Cardiac muscle cell (in vitro differentiated cells and primary cell): ENCODE results near the gene BHLHA15. TPM values are rescaled to one million over a fixed set of nuclear protein-coding genes. Genes with fewer than 3 reads are reported as not detected.

Experiments
- DNase-seq, 2 donors: peaks; one replicate each; pipeline versions ENCODE4 v3.0.0 to v3.0.0-alpha.2; 2010 to 2017; ENCODE audit warnings: low read depth in 1 of 2, low spot score in 1 of 2
- H3K27ac ChIP-seq: fragments of 200-600 bp; sonication (generic); 2 replicates; pipeline ENCODE4 v1.5.1; 2016
- H3K27me3 ChIP-seq: fragments of 200-600 bp; sonication (generic); 2 replicates; pipeline ENCODE4 v1.6.0; 2016; ENCODE audit warnings: control low read depth
- H3K36me3 ChIP-seq: fragments of 200-600 bp; sonication (generic); 2 replicates; pipeline ENCODE4 v1.5.1; 2016; ENCODE audit warnings: control low read depth
- H3K4me1 ChIP-seq: fragments of 200-600 bp; sonication (generic); 2 replicates; pipeline ENCODE4 v1.8.1; 2017; ENCODE audit warnings: low read depth, mild to moderate bottlenecking, mixed run types
- H3K4me3 ChIP-seq: fragments of 200-600 bp; sonication (generic); 2 replicates; pipeline ENCODE4 v1.5.1; 2016; ENCODE audit warnings: mild to moderate bottlenecking
- H3K9me3 ChIP-seq: fragments of 200-600 bp; sonication (generic); 2 replicates; pipeline ENCODE4 v1.5.1; 2017; ENCODE audit warnings: low read depth, mild to moderate bottlenecking, control low read depth
- CTCF ChIP-seq: IDR thresholded peaks from 2 replicates; pipeline ENCODE4 v1.5.1; 2012; ENCODE audit warnings: low read depth, mild to moderate bottlenecking, low read length
- polyA plus RNA-seq: library from polyadenylated mRNA; unstranded; fragments of >200 nt; fragmentation: Nextera tagmentation; extraction: Ambion mirVana; gene quantifications from 2 replicates; pipeline ENCODE4 v1.2.1, GENCODE V29; 2016
- total RNA-seq: library from RNA; depleted of rRNA; stranded (reverse); fragments of >200 nt; gene quantifications from 2 replicates; pipeline ENCODE4 v1.2.3, GENCODE V29; 2016

BHLHA15 gene
- total and polyA plus RNA-seq, 2 experiments from 2014 or later, result 2.2 TPM; not detected in 1

- no peak within 1 kb of the TSS for H3K27ac ChIP-seq
- peak within 1 kb of the TSS; percentile 91 for H3K4me3 ChIP-seq
- TF ChIP-seq CTCF, result no peak
Observed at GRCh38 chr7:98251601-98252424, 40.6 kb downstream of the BHLHA15 start, which contains the start of gene TECPR1. Gene TECPR1 (minus strand): TSS chr7:98252232. CDS start chr7:98246146, 6,086 bp downstream.

GRCh38 chr7:98252425-98253054, 41.3 kb downstream of the BHLHA15 start:
- peaks cover 11% of the 10 kb centered on the region for H3K4me1 ChIP-seq
- H3K27ac ChIP-seq, result no peak overlapping the region
- no peaks in the 10 kb centered on the region for H3K27me3 ChIP-seq
- peak overlapping the region; percentile 91 for H3K4me3 ChIP-seq
- no peaks in the 10 kb centered on the region for H3K36me3 ChIP-seq
- peak in 1 of 2 donors; percentile 6 for DNase-seq
- H3K9me3 ChIP-seq, result no peaks in the 10 kb centered on the region
- no peak for TF ChIP-seq CTCF

More at GRCh38 chr7:98251601-98252424, 40.6 kb downstream of the BHLHA15 start, which contains the start of gene TECPR1:
- H3K4me1 ChIP-seq, result peaks cover 11% of the 10 kb centered on the region
- peak; percentile 93 to 95 for DNase-seq
- H3K27me3 ChIP-seq, result no peaks in the 10 kb centered on the region
- no peaks in the 10 kb centered on the region for H3K36me3 ChIP-seq
- no peaks in the 10 kb centered on the region for H3K9me3 ChIP-seq

- Histone ChIP-seq H3K4me1 (peaks cover 11% of the 10 kb centered on the region), H3K27ac (no peak overlapping the region), H3K9me3 (no peaks in the 10 kb centered on the region), H3K27me3 (no peaks in the 10 kb centered on the region), H3K36me3 (no peaks in the 10 kb centered on the region), H3K4me3 (no peak overlapping the region)
- TF ChIP-seq CTCF, result no peak
- no peak for DNase-seq
Observed at GRCh38 chr7:98254516-98254915, 43.3 kb downstream of the BHLHA15 start.

GRCh38 chr7:98254951-98255610, 43.8 kb downstream of the BHLHA15 start:
- H3K27me3 ChIP-seq, result no peaks in the 10 kb centered on the region
- no peaks in the 10 kb centered on the region for H3K9me3 ChIP-seq
- peak in 1 of 2 donors; percentile 16 for DNase-seq
- H3K36me3 ChIP-seq, result no peaks in the 10 kb centered on the region
- H3K4me1 ChIP-seq, result peaks cover 11% of the 10 kb centered on the region
- H3K4me3 ChIP-seq, result no peak overlapping the region
- TF ChIP-seq CTCF, result no peak
- no peak overlapping the region for H3K27ac ChIP-seq

- Histone ChIP-seq H3K36me3 (no peaks in the 10 kb centered on the region), H3K27ac (no peak overlapping the region), H3K9me3 (no peaks in the 10 kb centered on the region), H3K4me3 (no peak overlapping the region), H3K27me3 (no peaks in the 10 kb centered on the region), H3K4me1 (peaks cover 4% of the 10 kb centered on the region)
- TF ChIP-seq CTCF, result no peak
- DNase-seq, result no peak
Observed at GRCh38 chr7:98256431-98256830, 45.2 kb downstream of the BHLHA15 start.
